ENCODE data around the gene FABP7. TPM values are rescaled to one million over a fixed set of nuclear protein-coding genes. Genes with fewer than 3 reads are reported as not detected.

FABP7 gene
- total RNA-seq, 2 donors from 2014 or later, result not detected

GRCh38 chr6:122749451-122750050 lies 30.0 kb upstream of the FABP7 start:
- Histone ChIP-seq H3K9me3 (no peaks in the 10 kb centered on the region), H3K36me3 (no peaks in the 10 kb centered on the region), H3K4me1 (replicated peaks) (no peaks in the 10 kb centered on the region), H3K27me3 (replicated peaks; ENCODE audit: insufficient read depth) (no peaks in the 10 kb centered on the region), H3K4me3 (no peak overlapping the region), H3K27ac (no peak overlapping the region)
- no peak for DNase-seq (ENCODE audit: low spot score)
- 62% methylated on average over 4 of the region's 4 CpGs for WGBS
- TF ChIP-seq CTCF (IDR thresholded peaks at IDR 0.05), result no peak
- no peak for TF ChIP-seq POLR2A (IDR thresholded peaks at IDR 0.05)
- TF ChIP-seq POLR2AphosphoS5 (IDR thresholded peaks at IDR 0.05), result no peak
- intact Hi-C loops (cut with DNase I), result no loop called here

- H3K36me3 ChIP-seq, result no peaks in the 10 kb centered on the region
- no peaks in the 10 kb centered on the region for H3K4me1 ChIP-seq (replicated peaks)
- DNase-seq (ENCODE audit: low spot score), result no peak
- no peaks in the 10 kb centered on the region for H3K27me3 ChIP-seq (replicated peaks; ENCODE audit: insufficient read depth)
- no peak for TF ChIP-seq CTCF (IDR thresholded peaks at IDR 0.05)
- no peak for TF ChIP-seq POLR2AphosphoS5 (IDR thresholded peaks at IDR 0.05)
- no peak for TF ChIP-seq POLR2A (IDR thresholded peaks at IDR 0.05)
- intact Hi-C loops (cut with DNase I), result no loop called here
- H3K9me3 ChIP-seq, result no peaks in the 10 kb centered on the region
- 75% methylated on average over 3 of the region's 3 CpGs for WGBS
- H3K4me3 ChIP-seq, result no peak overlapping the region
- no peak overlapping the region for H3K27ac ChIP-seq
Measured at GRCh38 chr6:122751326-122751725, 28.2 kb upstream of the FABP7 start.

- no peak for TF ChIP-seq POLR2AphosphoS5 (IDR thresholded peaks at IDR 0.05)
- no peak for TF ChIP-seq POLR2A (IDR thresholded peaks at IDR 0.05)
- TF ChIP-seq CTCF (IDR thresholded peaks at IDR 0.05), result no peak
- 47% methylated on average over 1 of the region's 1 CpG for WGBS
- no peaks in the 10 kb centered on the region for H3K4me1 ChIP-seq (replicated peaks)
Measured at GRCh38 chr6:122752459-122752858, 27.1 kb upstream of the FABP7 start.

GRCh38 chr6:122753000-122753687 lies 26.4 kb upstream of the FABP7 start:
- H3K9me3 ChIP-seq, result no peaks in the 10 kb centered on the region
- H3K27me3 ChIP-seq (replicated peaks; ENCODE audit: insufficient read depth), result no peaks in the 10 kb centered on the region
- no peaks in the 10 kb centered on the region for H3K4me1 ChIP-seq (replicated peaks)
- no peaks in the 10 kb centered on the region for H3K36me3 ChIP-seq
- intact Hi-C loops (cut with DNase I), result no loop called here
- TF ChIP-seq POLR2A (IDR thresholded peaks at IDR 0.05), result no peak
- H3K4me3 ChIP-seq, result no peak overlapping the region
- no peak for DNase-seq (ENCODE audit: low spot score)
- WGBS, result 87% methylated on average over 10 of the region's 10 CpGs
- no peak overlapping the region for H3K27ac ChIP-seq

More at GRCh38 chr6:122752459-122752858, 27.1 kb upstream of the FABP7 start:
- no peak overlapping the region for H3K27ac ChIP-seq
- H3K9me3 ChIP-seq, result no peaks in the 10 kb centered on the region
- no peaks in the 10 kb centered on the region for H3K36me3 ChIP-seq
- no peak overlapping the region for H3K4me3 ChIP-seq
- intact Hi-C loops (cut with DNase I), result no loop called here
- no peaks in the 10 kb centered on the region for H3K27me3 ChIP-seq (replicated peaks; ENCODE audit: insufficient read depth)
- no peak for DNase-seq (ENCODE audit: low spot score)

GRCh38 chr6:122753688-122754056 lies 25.8 kb upstream of the FABP7 start:
- no peak overlapping the region for H3K27ac ChIP-seq
- WGBS, result 60% methylated on average over 5 of the region's 5 CpGs
- intact Hi-C loops (cut with DNase I), result no loop called here
- H3K36me3 ChIP-seq, result no peaks in the 10 kb centered on the region
- H3K4me1 ChIP-seq (replicated peaks), result no peaks in the 10 kb centered on the region
- DNase-seq (ENCODE audit: low spot score), result no peak
- H3K4me3 ChIP-seq, result no peak overlapping the region
- TF ChIP-seq POLR2AphosphoS5 (IDR thresholded peaks at IDR 0.05) (no peak), CTCF (IDR thresholded peaks at IDR 0.05) (no peak), POLR2A (IDR thresholded peaks at IDR 0.05) (no peak)
- no peaks in the 10 kb centered on the region for H3K27me3 ChIP-seq (replicated peaks; ENCODE audit: insufficient read depth)
- H3K9me3 ChIP-seq, result no peaks in the 10 kb centered on the region
